GM12874 (cell line): ENCODE results near the gene GMPPA.

Experiments
- CTCF ChIP-seq: IDR thresholded peaks from 2 replicates; pipeline ENCODE4 v1.5.1; 2011; ENCODE audit warnings: low read depth, mild to moderate bottlenecking, control low read depth, low read length, moderate library complexity; ENCODE audit not compliant: insufficient read depth

GMPPA gene

GRCh38 chr2:219476652-219477151 is 22.0 kb upstream of the GMPPA start:
- TF ChIP-seq CTCF = no peak

DNA sequence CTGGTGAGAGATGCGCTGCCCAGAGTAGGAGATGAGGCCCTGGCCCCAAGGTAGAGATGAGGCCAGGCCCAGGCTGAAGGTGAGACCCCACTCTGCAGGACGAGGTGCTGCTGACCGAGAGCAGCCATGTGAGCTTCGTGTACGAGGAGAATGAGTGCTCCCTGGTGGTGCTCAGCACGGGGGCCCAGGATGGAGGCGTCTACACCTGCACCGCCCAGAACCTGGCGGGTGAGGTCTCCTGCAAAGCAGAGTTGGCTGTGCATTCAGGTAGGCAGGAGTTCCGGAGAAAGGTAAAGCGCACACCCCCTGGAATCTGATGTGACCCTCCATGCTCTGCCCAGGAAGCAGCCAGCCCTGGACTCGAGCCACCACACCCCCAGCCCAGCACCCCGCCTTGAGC is 21.5 kb upstream of the GMPPA start:
- no peak for TF ChIP-seq CTCF

- TF ChIP-seq CTCF = no peak
Observed at GRCh38 chr2:219477815-219478214, 20.9 kb upstream of the GMPPA start.

GRCh38 chr2:219478916-219479315 is 19.8 kb upstream of the GMPPA start:
- TF ChIP-seq CTCF = no peak

DNA sequence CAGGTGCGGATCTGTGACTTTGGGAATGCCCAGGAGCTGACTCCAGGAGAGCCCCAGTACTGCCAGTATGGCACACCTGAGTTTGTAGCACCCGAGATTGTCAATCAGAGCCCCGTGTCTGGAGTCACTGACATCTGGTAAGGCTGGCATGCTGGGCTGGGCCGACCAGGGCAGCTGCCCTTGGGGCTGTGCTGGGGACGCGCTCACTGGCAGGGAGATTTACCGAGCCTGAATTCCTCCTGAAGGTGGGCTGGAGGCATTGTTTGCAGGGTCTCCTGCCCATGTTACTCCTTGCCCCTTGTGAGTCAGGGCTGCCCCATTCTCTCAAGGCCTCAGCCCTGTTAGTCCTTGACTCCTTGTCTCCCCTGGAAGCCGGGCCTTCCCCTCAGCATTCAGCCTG is 18.7 kb upstream of the GMPPA start:
- no peak for TF ChIP-seq CTCF

DNA sequence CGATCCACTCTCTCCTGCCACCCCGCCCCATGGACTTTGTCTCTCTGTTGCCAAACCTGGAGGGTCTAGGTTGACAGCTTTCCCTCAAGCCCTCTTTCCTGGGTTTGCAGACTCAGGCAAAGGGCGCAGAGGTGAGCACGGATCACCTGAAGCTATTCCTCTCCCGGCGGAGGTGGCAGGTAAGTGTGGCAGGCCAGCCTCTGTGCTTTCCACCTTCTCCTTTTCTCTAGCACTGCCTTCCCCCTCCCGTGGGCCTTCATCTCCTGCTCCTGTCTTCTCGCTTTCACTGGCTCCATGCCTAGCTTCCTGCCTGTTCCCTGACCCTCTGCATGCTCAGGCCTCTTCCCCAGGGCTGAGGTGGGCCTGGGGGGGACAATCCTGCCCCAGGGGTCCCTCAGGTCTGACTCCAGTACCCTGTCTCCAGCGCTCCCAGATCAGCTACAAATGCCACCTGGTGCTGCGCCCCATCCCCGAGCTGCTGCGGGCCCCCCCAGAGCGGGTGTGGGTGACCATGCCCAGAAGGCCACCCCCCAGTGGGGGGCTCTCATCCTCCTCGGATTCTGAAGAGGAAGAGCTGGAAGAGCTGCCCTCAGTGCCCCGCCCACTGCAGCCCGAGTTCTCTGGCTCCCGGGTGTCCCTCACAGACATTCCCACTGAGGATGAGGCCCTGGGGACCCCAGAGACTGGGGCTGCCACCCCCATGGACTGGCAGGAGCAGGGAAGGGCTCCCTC is 15.9 kb upstream of the GMPPA start:
- TF ChIP-seq CTCF = no peak

DNA sequence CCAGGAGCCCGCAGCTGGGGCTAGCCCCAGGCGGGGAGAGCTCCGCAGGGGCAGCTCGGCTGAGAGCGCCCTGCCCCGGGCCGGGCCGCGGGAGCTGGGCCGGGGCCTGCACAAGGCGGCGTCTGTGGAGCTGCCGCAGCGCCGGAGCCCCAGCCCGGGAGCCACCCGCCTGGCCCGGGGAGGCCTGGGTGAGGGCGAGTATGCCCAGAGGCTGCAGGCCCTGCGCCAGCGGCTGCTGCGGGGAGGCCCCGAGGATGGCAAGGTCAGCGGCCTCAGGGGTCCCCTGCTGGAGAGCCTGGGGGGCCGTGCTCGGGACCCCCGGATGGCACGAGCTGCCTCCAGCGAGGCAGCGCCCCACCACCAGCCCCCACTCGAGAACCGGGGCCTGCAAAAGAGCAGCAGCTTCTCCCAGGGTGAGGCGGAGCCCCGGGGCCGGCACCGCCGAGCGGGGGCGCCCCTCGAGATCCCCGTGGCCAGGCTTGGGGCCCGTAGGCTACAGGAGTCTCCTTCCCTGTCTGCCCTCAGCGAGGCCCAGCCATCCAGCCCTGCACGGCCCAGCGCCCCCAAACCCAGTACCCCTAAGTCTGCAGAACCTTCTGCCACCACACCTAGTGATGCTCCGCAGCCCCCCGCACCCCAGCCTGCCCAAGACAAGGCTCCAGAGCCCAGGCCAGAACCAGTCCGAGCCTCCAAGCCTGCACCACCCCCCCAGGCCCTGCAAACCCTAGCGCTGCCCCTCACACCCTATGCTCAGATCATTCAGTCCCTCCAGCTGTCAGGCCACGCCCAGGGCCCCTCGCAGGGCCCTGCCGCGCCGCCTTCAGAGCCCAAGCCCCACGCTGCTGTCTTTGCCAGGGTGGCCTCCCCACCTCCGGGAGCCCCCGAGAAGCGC is 15.0 kb upstream of the GMPPA start:
- TF ChIP-seq CTCF = no peak
